Panc1 (cell line): ENCODE data around the gene AGBL4. TPM values are rescaled to one million over a fixed set of nuclear protein-coding genes. Genes with fewer than 3 reads are reported as not detected.

Experiments
- ATAC-seq: fragments of 200-7000 bp; cut with Tn5 transposase; 2 replicates; pipeline ENCODE4 v1.9.1; 2020; ENCODE audit warnings: mild to moderate bottlenecking, moderate library complexity
- BruUV-seq: library from RNA; stranded (reverse); fragments of 400-500 nt; replicated peaks from 2 replicates; lab custom pipeline; 2021; lab: Mats Ljungman, UMichigan
- CTCF ChIA-PET: fragments of 300-600 bp; sonication (Branson Sonifier 250); formaldehyde crosslinking; loops from one replicate; lab custom pipeline; 2022; ENCODE audit warnings: antibody characterized with exemption; lab: Charles Lee
- POLR2A ChIA-PET: fragments of 300-600 bp; sonication (Branson Sonifier 250); formaldehyde crosslinking; loops from one replicate; lab custom pipeline; 2022; ENCODE audit warnings: antibody characterized with exemption; lab: Charles Lee
- DNase-seq: peaks from one replicate; pipeline ENCODE4 v3.0.0-alpha.2; 2010; ENCODE audit warnings: low read depth, low spot score
- H3K27ac ChIP-seq: 2 replicates; pipeline ENCODE4 v1.5.1; 2011; ENCODE audit warnings: mild to moderate bottlenecking, low read length, inconsistent platforms
- H3K27me3 ChIP-seq: fragments of 200-500 bp; sonication (Bioruptor generic); 2 replicates; pipeline ENCODE4 v1.6.0; 2014; ENCODE audit warnings: low read length, inconsistent platforms; ENCODE audit not compliant: control insufficient read depth, insufficient read depth
- H3K36me3 ChIP-seq: fragments of 200-500 bp; sonication (Bioruptor generic); 2 replicates; pipeline ENCODE4 v1.5.1; 2014; ENCODE audit warnings: inconsistent platforms, mild to moderate bottlenecking, low read length, moderate library complexity; ENCODE audit not compliant: control insufficient read depth, insufficient read depth
- H3K4me1 ChIP-seq: 2 replicates; pipeline ENCODE4 v1.5.1; 2011; ENCODE audit warnings: inconsistent platforms, mild to moderate bottlenecking, low read length, moderate library complexity; ENCODE audit not compliant: control insufficient read depth, insufficient read depth
- H3K4me3 ChIP-seq, 2 experiments: 2 replicates each; pipeline ENCODE4 v1.5.1; 2011 to 2012; ENCODE audit warnings: low read depth in 2 of 2, low read length in 2 of 2, mild to moderate bottlenecking in 2 of 2, inconsistent platforms in 1 of 2, moderate library complexity in 1 of 2
- H3K9me3 ChIP-seq: fragments of 200-500 bp; sonication (Bioruptor generic); 2 replicates; pipeline ENCODE4 v1.5.1; 2014; ENCODE audit warnings: low read depth, mild to moderate bottlenecking, inconsistent platforms, low read length, moderate library complexity; ENCODE audit not compliant: control insufficient read depth, insufficient read depth
- TCF7L2 ChIP-seq: IDR thresholded peaks from 2 replicates; pipeline ENCODE4 v1.6.1; 2011; ENCODE audit warnings: mild to moderate bottlenecking, low read depth, low read length, inconsistent platforms
- in situ Hi-C: cut with HindIII; loops from 2 replicates; pipeline ENCODE4 v1.10.0; 2016; ENCODE audit warnings: low sequenced_read_pairs, low pct_unique_long_range_greater_than_20kb
- intact Hi-C: fragments of 100-400 bp; cut with micrococcal nuclease; formaldehyde crosslinking; loops from one replicate; pipeline ENCODE4 v1.10.0; 2022; ENCODE audit not compliant: unreplicated experiment
- total RNA-seq: library from RNA; stranded (reverse); gene quantifications from one replicate; pipeline ENCODE4 v1.2.1, GENCODE V29; 2021; ENCODE audit not compliant: unreplicated experiment
- TF ChIP-seq, protein P1 (sequence below), 2 experiments: IDR thresholded peaks; 2 replicates each; pipeline ENCODE4 v1.6.1; 2011 to 2012; ENCODE audit warnings: low read depth in 2 of 2, control low read depth in 1 of 2, low read length in 1 of 2, mild to moderate bottlenecking in 1 of 2, moderate library complexity in 1 of 2; ENCODE audit not compliant: insufficient read depth in 1 of 2
- TF ChIP-seq, protein P2 (sequence below): fragments of 450-650 bp; IDR thresholded peaks from 2 replicates; pipeline ENCODE4 v1.5.1; 2017; ENCODE audit warnings: mild to moderate bottlenecking

Gene AGBL4
- total RNA-seq, 1 experiment from 2014 or later: not detected

DNA sequence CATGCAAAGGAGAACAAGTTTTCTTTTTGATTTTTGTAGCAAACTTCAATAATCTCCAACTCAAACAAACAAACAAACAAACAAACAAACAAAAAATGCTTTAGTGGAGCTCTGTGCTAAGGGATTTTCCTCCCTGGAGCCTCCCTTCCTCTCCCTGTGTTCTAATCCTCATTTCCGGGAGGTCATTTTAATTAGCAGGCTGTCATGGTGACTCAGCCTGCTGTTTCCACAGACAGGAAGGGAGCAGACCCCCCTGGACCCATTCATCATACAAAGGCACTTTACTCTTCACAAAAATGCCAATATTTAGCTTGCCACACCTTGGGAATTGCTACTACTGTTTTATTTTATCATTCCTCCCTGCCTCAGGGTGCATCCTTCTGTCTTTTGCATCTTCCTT lies 1490.8 kb downstream of the AGBL4 start:
- no peaks in the 10 kb centered on the region for H3K4me1 ChIP-seq
- intact Hi-C loops (no loop called here), in situ Hi-C loops (no loop called here)
- no peak for ATAC-seq
- ChIA-PET POLR2A (no interaction called here), CTCF (no interaction called here)
- no peaks in the 10 kb centered on the region for H3K36me3 ChIP-seq
- no peak for TF ChIP-seq TCF7L2
- TF ChIP-seq, protein P1, sequence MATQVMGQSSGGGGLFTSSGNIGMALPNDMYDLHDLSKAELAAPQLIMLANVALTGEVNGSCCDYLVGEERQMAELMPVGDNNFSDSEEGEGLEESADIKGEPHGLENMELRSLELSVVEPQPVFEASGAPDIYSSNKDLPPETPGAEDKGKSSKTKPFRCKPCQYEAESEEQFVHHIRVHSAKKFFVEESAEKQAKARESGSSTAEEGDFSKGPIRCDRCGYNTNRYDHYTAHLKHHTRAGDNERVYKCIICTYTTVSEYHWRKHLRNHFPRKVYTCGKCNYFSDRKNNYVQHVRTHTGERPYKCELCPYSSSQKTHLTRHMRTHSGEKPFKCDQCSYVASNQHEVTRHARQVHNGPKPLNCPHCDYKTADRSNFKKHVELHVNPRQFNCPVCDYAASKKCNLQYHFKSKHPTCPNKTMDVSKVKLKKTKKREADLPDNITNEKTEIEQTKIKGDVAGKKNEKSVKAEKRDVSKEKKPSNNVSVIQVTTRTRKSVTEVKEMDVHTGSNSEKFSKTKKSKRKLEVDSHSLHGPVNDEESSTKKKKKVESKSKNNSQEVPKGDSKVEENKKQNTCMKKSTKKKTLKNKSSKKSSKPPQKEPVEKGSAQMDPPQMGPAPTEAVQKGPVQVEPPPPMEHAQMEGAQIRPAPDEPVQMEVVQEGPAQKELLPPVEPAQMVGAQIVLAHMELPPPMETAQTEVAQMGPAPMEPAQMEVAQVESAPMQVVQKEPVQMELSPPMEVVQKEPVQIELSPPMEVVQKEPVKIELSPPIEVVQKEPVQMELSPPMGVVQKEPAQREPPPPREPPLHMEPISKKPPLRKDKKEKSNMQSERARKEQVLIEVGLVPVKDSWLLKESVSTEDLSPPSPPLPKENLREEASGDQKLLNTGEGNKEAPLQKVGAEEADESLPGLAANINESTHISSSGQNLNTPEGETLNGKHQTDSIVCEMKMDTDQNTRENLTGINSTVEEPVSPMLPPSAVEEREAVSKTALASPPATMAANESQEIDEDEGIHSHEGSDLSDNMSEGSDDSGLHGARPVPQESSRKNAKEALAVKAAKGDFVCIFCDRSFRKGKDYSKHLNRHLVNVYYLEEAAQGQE (IDR thresholded peaks at IDR 0.05; ENCODE audit: insufficient read depth in 1 of 2, low read depth in 2 of 2, low read length in 1 of 2): no peak
- no peak overlapping the region for H3K4me3 ChIP-seq
- no peaks in the 10 kb centered on the region for H3K9me3 ChIP-seq
- peaks cover 3% of the 10 kb centered on the region for H3K27me3 ChIP-seq
- H3K27ac ChIP-seq: no peak overlapping the region
- BruUV-seq: no TSS peak
- no peak for DNase-seq

DNA sequence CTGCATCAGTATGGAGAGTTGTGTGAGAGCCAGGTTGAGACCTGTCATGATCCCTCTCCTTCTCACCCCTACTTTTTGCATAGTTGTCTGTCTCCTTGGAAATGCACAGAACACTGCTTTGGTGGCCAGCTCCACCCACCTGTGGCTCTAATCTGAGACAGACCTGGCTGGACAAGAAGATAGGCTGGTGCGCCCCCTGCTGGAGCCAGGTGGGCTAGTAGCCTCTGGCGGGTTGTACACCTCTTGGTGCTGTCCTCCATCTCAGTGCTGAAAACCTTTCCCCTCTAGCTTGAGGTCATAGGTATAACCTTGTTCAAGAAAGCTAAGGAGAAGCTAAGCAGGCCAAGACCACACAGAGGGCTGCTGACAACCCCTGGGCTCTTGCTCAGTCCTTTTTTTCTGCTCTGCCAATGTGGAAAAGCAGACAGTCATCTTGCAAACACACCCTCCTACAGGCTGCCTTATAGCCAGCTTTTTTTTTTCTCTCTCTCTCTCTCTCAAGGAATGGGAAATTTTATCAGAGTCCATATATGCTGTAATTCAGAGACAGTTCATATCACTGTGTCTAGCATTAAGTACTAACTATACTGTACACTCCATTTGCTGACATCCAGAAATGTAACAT lies 1492.9 kb downstream of the AGBL4 start:
- in situ Hi-C loops (no loop called here), intact Hi-C loops (no loop called here)
- Histone ChIP-seq H3K27me3 (peaks cover 6% of the 10 kb centered on the region), H3K4me1 (no peaks in the 10 kb centered on the region), H3K36me3 (no peaks in the 10 kb centered on the region), H3K27ac (no peak overlapping the region), H3K9me3 (no peaks in the 10 kb centered on the region), H3K4me3 (no peak overlapping the region)
- ATAC-seq: peak; percentile 69
- TF ChIP-seq, protein P2, sequence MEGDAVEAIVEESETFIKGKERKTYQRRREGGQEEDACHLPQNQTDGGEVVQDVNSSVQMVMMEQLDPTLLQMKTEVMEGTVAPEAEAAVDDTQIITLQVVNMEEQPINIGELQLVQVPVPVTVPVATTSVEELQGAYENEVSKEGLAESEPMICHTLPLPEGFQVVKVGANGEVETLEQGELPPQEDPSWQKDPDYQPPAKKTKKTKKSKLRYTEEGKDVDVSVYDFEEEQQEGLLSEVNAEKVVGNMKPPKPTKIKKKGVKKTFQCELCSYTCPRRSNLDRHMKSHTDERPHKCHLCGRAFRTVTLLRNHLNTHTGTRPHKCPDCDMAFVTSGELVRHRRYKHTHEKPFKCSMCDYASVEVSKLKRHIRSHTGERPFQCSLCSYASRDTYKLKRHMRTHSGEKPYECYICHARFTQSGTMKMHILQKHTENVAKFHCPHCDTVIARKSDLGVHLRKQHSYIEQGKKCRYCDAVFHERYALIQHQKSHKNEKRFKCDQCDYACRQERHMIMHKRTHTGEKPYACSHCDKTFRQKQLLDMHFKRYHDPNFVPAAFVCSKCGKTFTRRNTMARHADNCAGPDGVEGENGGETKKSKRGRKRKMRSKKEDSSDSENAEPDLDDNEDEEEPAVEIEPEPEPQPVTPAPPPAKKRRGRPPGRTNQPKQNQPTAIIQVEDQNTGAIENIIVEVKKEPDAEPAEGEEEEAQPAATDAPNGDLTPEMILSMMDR: peak; percentile 76
- TF ChIP-seq, protein P1 (IDR thresholded peaks at IDR 0.05; ENCODE audit: insufficient read depth in 1 of 2, low read depth in 2 of 2, low read length in 1 of 2): peak; percentile 93 to 95
- TF ChIP-seq TCF7L2: no peak
- peak; percentile 10 for DNase-seq
- ChIA-PET CTCF (no interaction called here), POLR2A (no interaction called here)
- no TSS peak for BruUV-seq
